Testis (tissue), 2 donors: ENCODE measurements around the gene FRY.

Experiments
- CTCF ChIP-seq, 3 experiments: fragments of 450-650 bp in 2 of 3; fragments of 200-600 bp in 1 of 3; sonication (generic) in 1 of 3; IDR thresholded peaks; one replicate each; pipeline ENCODE4 v1.5.1; 2016 to 2019; ENCODE audit warnings: antibody characterized with exemption in 3 of 3, mild to moderate bottlenecking in 2 of 3, moderate library complexity in 1 of 3
- POLR2A ChIP-seq: fragments of 450-650 bp; IDR thresholded peaks from one replicate; pipeline ENCODE4 v1.6.1; 2017; ENCODE audit warnings: antibody characterized with exemption, mild to moderate bottlenecking, moderate library complexity

GRCh38 chr13:32165796-32166195 is 134.2 kb downstream of the FRY start:
- TF ChIP-seq CTCF (IDR thresholded peaks at IDR 0.05) (no peak), POLR2A (no peak)
